Large intestine (tissue), 3 donors: ENCODE measurements around the gene SYNPO. TPM values are rescaled to one million over a fixed set of nuclear protein-coding genes. Genes with fewer than 3 reads are reported as not detected.

Experiments used
- DNase-seq, 2 donors: peaks; one replicate each; pipeline versions ENCODE4 v3.0.0 to v3.0.0-alpha.2; 2013
- H3K27ac ChIP-seq: one replicate; pipeline ENCODE4 v1.5.1; 2013; ENCODE audit warnings: low read length
- H3K27me3 ChIP-seq: 2 replicates; pipeline ENCODE4 v1.6.1; 2013; ENCODE audit warnings: low read length; ENCODE audit not compliant: control insufficient read depth, insufficient read depth
- H3K36me3 ChIP-seq: 2 replicates; pipeline ENCODE4 v1.6.1; 2013; ENCODE audit warnings: low read length; ENCODE audit not compliant: control insufficient read depth, insufficient read depth
- H3K4me1 ChIP-seq: one replicate; pipeline ENCODE4 v1.6.1; 2013; ENCODE audit warnings: low read length; ENCODE audit not compliant: control insufficient read depth, insufficient read depth
- H3K4me3 ChIP-seq: one replicate; pipeline ENCODE4 v1.5.1; 2013; ENCODE audit warnings: low read length
- H3K9me3 ChIP-seq: one replicate; pipeline ENCODE4 v1.6.1; 2013; ENCODE audit warnings: mild to moderate bottlenecking, low read depth, low read length, moderate library complexity; ENCODE audit not compliant: control insufficient read depth
- WGBS: methylation state at CpG from one replicate; pipeline ENCODE4 v1.1.5; 2013; ENCODE audit warnings: low lambda C conversion rate; ENCODE audit not compliant: insufficient coverage; 5-methylcytosine and 5-hydroxymethylcytosine counted together
- polyA plus RNA-seq: library from polyadenylated mRNA; unstranded; fragments of 120-200 nt; gene quantifications from one replicate; pipeline ENCODE4 v1.2.1, GENCODE V29; 2013

SYNPO gene
- polyA plus RNA-seq, 1 donor: 46.7 TPM

DNA sequence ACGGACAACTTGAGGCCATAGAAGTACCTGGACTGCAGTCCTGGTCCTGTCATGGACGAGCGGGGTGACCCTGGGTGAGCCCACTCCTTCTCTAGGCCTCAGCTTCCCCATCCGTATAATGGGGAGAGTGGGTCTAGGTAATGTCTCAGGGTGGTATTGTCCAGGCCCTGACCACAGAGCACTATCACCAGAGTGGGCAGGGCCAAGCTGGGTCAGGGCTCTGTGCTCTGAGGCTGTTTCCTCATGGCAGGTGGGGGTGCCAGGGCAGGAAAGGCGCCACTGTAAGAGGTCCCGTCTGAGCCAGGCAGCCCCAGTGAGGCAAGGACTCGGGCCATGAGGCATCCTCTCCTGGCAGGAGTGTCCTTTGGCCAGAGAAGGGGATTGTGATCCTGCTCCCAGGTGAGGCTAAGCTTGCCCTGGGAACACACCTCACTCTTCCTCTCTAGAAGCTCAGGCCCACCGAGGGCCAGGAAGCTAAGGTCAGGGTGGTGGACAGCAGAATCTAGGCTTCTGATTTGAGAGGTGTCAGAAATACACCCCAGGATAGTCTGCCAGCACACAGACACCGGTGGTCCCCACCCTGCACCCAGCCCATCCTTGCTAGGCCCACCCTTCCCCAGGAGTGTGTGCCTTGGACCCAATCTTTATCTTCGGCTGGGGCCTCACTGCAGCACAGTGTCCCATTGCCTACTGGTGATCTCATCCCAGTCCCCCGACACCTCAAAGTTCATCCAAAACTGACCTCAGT is 19.1 kb downstream of the SYNPO start:
- WGBS: 80% methylated on average over 2 of the region's 11 CpGs
- no peaks in the 10 kb centered on the region for H3K36me3 ChIP-seq
- peaks cover 8% of the 10 kb centered on the region for H3K4me1 ChIP-seq
- no peaks in the 10 kb centered on the region for H3K9me3 ChIP-seq
- no peak for DNase-seq
- no peak overlapping the region for H3K27ac ChIP-seq
- no peak overlapping the region for H3K4me3 ChIP-seq
- H3K27me3 ChIP-seq: peaks cover 10% of the 10 kb centered on the region

DNA sequence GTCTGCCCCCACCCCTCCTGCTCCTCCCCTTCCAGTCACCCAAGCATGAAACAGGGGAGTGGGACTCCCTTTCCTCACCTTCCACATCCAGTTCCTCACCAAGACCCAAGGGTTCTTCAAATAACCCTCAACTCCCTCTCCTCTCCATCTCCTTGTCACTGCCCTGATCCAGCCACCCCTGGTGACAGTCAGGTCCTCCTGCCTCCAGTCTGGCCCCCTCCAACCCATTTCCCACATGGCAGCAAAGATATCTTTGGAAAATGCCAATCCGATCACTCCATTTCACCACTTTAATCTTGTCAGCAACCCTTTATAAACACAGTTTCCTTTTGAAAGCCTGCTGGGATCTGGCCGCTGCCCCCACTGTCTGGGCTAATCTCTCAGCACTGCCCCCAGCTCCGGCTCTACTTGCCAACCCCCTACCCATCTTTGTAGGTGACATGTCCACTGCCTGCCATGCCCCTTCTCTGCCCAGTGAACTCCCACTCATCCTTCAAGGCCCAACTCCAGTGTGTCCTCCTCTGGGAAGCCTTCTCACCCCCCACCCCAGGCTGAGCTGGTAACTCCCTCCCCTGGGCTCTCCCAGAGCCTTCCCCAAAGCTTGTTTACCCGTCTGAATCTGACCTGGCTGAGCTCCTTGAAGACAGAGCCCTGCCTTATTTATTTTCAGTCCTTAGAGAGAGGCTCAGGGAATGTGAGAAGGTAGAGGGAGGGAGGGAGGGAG is 19.8 kb downstream of the SYNPO start:
- WGBS: no CpG with 5 or more reads among the region's 4 CpGs
- peaks cover 8% of the 10 kb centered on the region for H3K4me1 ChIP-seq
- no peak overlapping the region for H3K4me3 ChIP-seq
- no peaks in the 10 kb centered on the region for H3K36me3 ChIP-seq
- no peak for DNase-seq
- H3K9me3 ChIP-seq: no peaks in the 10 kb centered on the region
- H3K27ac ChIP-seq: no peak overlapping the region
- peaks cover 14% of the 10 kb centered on the region for H3K27me3 ChIP-seq

DNA sequence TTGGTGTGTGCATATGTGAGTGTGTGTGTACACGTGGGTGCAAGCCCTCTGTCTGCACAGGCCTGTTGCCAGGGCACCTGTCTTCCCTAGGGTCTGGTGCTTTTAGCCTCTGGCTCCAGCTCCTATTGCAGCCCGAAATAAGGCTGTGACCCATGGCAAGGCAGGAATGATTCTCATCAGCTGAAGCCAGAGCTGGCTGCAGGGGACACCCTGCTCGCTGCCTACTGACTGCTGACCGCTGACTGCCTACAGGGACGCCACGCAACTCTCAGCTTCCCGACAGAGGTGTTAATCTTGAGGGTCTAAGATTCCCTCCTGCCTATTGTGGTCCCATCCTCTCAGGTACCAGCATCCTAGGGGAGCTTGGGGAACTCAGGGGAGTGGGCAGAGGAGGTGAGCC is 20.6 kb downstream of the SYNPO start, which contains the start of gene MYOZ3:
MYOZ3 (plus strand) TSS at position 166 of the 400 bp plus-strand sequence. CDS start 1,691 bp downstream, outside the sequence.
- Histone ChIP-seq H3K27me3 (peaks cover 14% of the 10 kb centered on the region), H3K36me3 (no peaks in the 10 kb centered on the region), H3K4me3 (no peak within 1 kb of the TSS), H3K4me1 (peaks cover 6% of the 10 kb centered on the region), H3K27ac (no peak within 1 kb of the TSS), H3K9me3 (no peaks in the 10 kb centered on the region)
- WGBS: no CpG with 5 or more reads among the region's 7 CpGs
- DNase-seq: no peak

DNA sequence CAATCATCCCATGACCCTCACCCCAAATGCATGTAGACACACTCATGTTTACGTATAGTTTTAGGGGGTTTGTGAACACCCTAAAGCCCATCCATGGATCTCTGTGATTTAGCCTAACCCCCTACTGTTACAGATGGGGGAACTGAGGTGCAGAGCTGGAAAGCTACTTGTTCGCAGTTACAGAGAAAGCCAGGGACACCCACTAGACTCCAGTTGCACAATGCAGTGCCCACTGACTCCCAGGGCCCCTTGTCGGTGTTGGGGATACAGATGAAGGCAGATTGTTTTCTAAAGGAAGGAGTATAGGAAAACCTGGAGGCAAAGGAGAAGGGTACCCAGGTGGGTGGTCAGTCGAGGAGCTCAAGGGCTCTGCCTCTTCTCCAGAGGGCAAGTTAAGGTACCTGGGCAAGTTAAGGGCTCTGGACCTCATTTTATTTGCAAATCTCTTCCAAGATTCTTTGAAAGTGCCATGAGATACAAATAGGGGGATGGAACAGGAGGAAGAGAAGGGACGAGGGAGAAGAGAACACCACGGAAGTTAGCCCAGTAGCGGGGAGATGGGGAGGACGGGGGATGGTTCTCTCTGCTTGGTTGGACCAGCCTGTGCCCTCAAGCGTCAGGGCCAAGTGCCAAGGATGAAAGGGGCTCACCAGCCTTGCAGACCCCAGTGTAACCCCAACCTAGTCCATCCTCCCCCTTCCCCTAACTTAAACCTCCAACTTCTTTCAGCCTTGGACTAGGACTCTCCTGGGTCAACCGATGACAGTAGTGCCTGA is 21.5 kb downstream of the SYNPO start:
- no peak for DNase-seq
- no peak overlapping the region for H3K4me3 ChIP-seq
- peaks cover 5% of the 10 kb centered on the region for H3K4me1 ChIP-seq
- no peaks in the 10 kb centered on the region for H3K36me3 ChIP-seq
- H3K27ac ChIP-seq: no peak overlapping the region
- WGBS: no CpG with 5 or more reads among the region's 10 CpGs
- H3K9me3 ChIP-seq: no peaks in the 10 kb centered on the region
- H3K27me3 ChIP-seq: peaks cover 14% of the 10 kb centered on the region

DNA sequence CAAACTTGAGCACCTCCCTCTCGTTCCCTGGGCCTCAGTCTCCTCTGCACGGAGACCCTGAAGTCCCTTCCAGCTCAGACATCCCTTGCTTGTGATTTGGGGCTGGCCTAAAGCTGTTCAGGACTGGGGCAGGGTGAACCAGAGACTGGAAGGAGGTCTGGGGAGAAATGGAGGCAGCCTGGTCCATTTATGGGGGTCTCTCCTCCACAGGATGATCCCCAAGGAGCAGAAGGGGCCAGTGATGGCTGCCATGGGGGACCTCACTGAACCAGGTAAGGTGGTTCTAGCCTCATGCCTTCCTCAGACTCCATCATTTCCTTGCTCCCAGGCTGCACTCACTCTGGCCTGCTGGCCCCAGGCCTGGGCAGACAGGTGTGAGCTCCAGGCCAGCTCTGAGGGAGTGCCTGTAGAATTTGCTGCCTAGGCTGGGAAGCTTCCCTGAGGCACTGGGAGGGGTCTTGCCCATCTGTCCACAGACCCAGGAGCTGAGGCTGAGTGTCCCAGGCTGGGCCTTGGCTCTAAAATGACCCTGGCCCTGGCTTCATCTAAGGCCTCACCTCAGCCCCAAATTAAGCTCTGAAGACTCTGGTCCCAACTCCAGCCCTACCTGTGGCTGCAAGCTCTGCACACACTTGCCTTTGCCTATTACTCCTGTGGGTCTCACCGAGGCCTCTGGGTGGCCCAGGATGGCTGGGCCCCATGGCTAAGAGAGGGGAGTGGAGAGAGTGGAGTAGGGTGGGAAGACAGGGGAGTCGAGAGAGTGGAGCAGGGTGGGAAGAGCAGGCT is 22.5 kb downstream of the SYNPO start:
- DNase-seq: no peak
- Histone ChIP-seq H3K4me3 (no peak overlapping the region), H3K9me3 (no peaks in the 10 kb centered on the region), H3K36me3 (no peaks in the 10 kb centered on the region), H3K4me1 (no peaks in the 10 kb centered on the region), H3K27ac (no peak overlapping the region), H3K27me3 (peaks cover 15% of the 10 kb centered on the region)
- no CpG with 5 or more reads among the region's 4 CpGs for WGBS

DNA sequence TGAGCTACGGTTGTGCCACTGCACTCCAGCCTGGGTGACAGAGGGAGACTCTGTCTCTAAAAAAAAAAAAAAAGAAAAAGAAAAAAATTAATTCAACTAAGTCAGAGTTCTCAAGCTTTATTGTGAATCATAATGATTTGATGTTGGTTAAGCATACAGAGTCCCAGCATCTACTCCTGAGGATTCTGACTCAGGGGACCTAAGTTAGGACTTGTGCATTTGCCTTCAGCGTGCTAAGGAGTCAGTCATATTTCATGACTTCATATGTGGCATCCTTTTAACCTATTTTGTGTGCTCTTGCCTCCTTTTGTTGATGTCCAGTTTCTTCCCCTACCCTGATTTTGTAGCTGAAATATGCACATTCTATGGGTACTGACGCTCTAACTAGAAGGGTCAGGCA is 23.5 kb downstream of the SYNPO start:
- H3K27me3 ChIP-seq: peaks cover 20% of the 10 kb centered on the region
- no peaks in the 10 kb centered on the region for H3K36me3 ChIP-seq
- no peaks in the 10 kb centered on the region for H3K4me1 ChIP-seq
- no peak overlapping the region for H3K27ac ChIP-seq
- no peak for DNase-seq
- H3K9me3 ChIP-seq: no peaks in the 10 kb centered on the region
- no peak overlapping the region for H3K4me3 ChIP-seq
- 100% methylated on average over 1 of the region's 3 CpGs for WGBS

DNA sequence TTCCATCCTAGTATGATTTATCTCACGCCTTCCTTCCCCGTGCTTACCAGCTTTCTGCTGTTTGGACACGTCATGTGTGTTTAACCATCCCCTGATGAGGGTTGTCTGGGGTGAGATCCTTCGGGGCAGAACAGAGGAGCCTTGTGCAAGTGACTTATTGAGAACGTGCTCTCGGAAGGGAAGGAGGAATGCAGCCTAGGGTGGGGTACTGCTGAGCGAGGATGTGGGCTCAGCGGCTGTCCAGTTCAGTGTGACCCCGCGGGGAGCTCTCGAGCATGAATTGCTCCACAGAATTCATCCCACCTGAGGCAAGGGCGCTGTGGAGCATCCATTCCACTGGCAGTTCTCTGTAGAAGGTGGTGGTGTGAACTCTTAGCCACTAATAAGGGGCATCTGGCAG is 24.6 kb downstream of the SYNPO start:
- no peak for DNase-seq
- H3K27ac ChIP-seq: no peak overlapping the region
- H3K4me3 ChIP-seq: no peak overlapping the region
- H3K9me3 ChIP-seq: no peaks in the 10 kb centered on the region
- H3K27me3 ChIP-seq: peaks cover 24% of the 10 kb centered on the region
- WGBS: no CpG with 5 or more reads among the region's 12 CpGs
- H3K36me3 ChIP-seq: no peaks in the 10 kb centered on the region
- no peaks in the 10 kb centered on the region for H3K4me1 ChIP-seq

DNA sequence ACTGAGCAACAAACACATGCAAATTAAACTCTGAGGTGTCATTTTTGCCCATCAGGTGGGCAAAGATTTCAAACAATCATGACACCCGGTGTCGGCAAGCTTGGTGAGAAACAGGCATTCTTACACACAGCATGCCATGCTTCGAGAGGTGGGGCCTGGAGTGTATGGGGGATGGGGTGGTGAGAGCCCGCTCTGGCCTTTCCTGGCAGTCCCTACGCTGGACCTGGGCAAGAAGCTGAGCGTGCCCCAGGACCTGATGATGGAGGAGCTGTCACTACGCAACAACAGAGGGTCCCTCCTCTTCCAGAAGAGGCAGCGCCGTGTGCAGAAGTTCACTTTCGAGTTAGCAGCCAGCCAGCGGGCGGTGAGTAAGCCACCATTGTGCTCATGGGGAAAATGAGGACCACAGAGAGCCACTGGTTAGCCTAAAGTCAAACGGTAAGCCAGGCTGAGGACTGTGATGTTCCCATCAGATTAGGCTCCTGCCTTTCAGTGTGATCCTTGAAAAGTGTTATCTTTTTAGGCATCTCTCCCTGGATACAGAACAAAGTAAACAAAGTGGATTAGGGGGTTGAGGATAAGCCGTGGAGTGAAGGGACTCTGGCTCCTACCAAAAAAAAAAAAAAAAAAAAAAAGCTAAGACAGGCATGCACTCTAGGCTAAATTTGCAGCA is 30.0 kb downstream of the SYNPO start:
- Histone ChIP-seq H3K36me3 (no peaks in the 10 kb centered on the region), H3K27ac (no peak overlapping the region)
- DNase-seq: no peak

DNA sequence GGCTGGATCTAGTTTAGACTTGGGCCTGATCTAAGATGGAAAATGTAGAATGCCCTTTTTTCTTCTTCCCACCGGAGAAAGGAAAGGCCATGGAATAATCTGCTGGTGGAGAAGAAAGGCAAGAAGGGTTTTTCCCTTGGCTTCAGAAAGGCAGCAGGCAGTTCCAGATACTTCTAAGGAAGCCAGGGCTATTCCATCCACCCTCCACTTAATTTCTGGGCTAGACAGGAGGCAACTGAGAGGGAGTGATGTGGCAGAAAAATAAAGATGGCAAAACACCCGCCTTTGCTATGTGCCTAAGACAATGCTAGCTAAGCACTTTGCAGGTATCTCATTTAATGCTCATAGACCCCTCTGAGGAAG is 30.5 kb downstream of the SYNPO start:
- peaks cover 39% of the 10 kb centered on the region for H3K27me3 ChIP-seq
- no peaks in the 10 kb centered on the region for H3K36me3 ChIP-seq
- peaks cover 4% of the 10 kb centered on the region for H3K4me1 ChIP-seq
- DNase-seq: no peak
- WGBS: no CpG with 5 or more reads among the region's 2 CpGs
- H3K27ac ChIP-seq: no peak overlapping the region
- peaks cover 5% of the 10 kb centered on the region for H3K9me3 ChIP-seq
- H3K4me3 ChIP-seq: no peak overlapping the region

More for the DNA sequence above, 30.0 kb downstream of the SYNPO start:
- peaks cover 39% of the 10 kb centered on the region for H3K27me3 ChIP-seq
- H3K4me3 ChIP-seq: no peak overlapping the region
- no CpG with 5 or more reads among the region's 14 CpGs for WGBS
- peaks cover 5% of the 10 kb centered on the region for H3K9me3 ChIP-seq
- peaks cover 4% of the 10 kb centered on the region for H3K4me1 ChIP-seq
